GM12878 (cell line): ENCODE measurements around the gene HAUS1. TPM values are rescaled to one million over a fixed set of nuclear protein-coding genes. Genes with fewer than 3 reads are reported as not detected.
A peak's percentile ranks its signal among the peaks of the same experiment; 100 is the strongest.

Experiments used
- ATAC-seq: fragments of 200-7000 bp; cut with Tn5 transposase; 3 replicates; pipeline ENCODE4 v1.9.1; 2020; ENCODE audit warnings: mild to moderate bottlenecking, moderate library complexity
- BruUV-seq: library from RNA; stranded (reverse); fragments of 400-500 nt; replicated peaks from 2 replicates; lab custom pipeline; 2021; lab: Mats Ljungman, UMichigan
- CTCF ChIA-PET: fragments of 300-600 bp; sonication (Branson Sonifier 250); formaldehyde crosslinking; extraction: SDS; loops from one replicate; lab custom pipeline; 2021; ENCODE audit warnings: inconsistent platforms; lab: Yijun Ruan, JAX
- POLR2A ChIA-PET: fragments of 350-600 bp; formaldehyde crosslinking; extraction: SDS; loops from one replicate; lab custom pipeline; 2021; ENCODE audit warnings: inconsistent platforms; lab: Charles Lee
- RAD21 ChIA-PET: fragments of 300-600 bp; sonication (Branson Sonifier 250); formaldehyde crosslinking; loops from one replicate; lab custom pipeline; 2023; ENCODE audit warnings: antibody characterized with exemption; ENCODE audit not compliant: unreplicated experiment; lab: Charles Lee
- SMC1A ChIA-PET: fragments of 300-600 bp; sonication (Branson Sonifier 250); formaldehyde crosslinking; loops from one replicate; lab custom pipeline; 2023; ENCODE audit not compliant: unreplicated experiment, uncharacterized antibody; lab: Charles Lee
- DNase-seq: peaks from one replicate; pipeline ENCODE4 v3.0.0-alpha.2; 2011; ENCODE audit warnings: low read depth, low spot score
- FAIRE-seq: peaks from 3 replicates; lab custom pipeline; 2011; peaks lifted over from hg19 to GRCh38; lab: Jason Lieb, UNC
- H2AFZ ChIP-seq: 2 replicates; pipeline ENCODE4 v1.6.0; 2011; ENCODE audit warnings: low read depth, low read length, control low read depth; ENCODE audit not compliant: control insufficient read depth
- H3K27ac ChIP-seq: 2 replicates; pipeline ENCODE4 v1.5.1; 2011; ENCODE audit warnings: control low read depth; ENCODE audit not compliant: control insufficient read depth, insufficient read depth
- H3K27me3 ChIP-seq, 2 experiments: replicated peaks in 1 of 2; 2 replicates each; pipeline versions ENCODE4 v1.6.0 to v1.6.1; 2011; ENCODE audit warnings: low read length in 1 of 2; ENCODE audit not compliant: control insufficient read depth in 2 of 2, insufficient read depth in 2 of 2
- H3K36me3 ChIP-seq, 2 experiments: 2 replicates each; pipeline ENCODE4 v1.5.1; 2011; ENCODE audit warnings: low read length in 1 of 2; ENCODE audit not compliant: control insufficient read depth in 2 of 2, insufficient read depth in 2 of 2
- H3K4me1 ChIP-seq: 2 replicates; pipeline ENCODE4 v1.6.1; 2011; ENCODE audit warnings: mild to moderate bottlenecking, low read length, moderate library complexity, mixed read lengths; ENCODE audit not compliant: control insufficient read depth, insufficient read depth
- H3K4me2 ChIP-seq: 2 replicates; pipeline ENCODE4 v1.6.0; 2011; ENCODE audit warnings: control low read depth; ENCODE audit not compliant: control insufficient read depth, insufficient read depth
- H3K4me3 ChIP-seq: fragments of 200-600 bp; sonication (generic); 2 replicates; pipeline ENCODE4 v1.5.1; 2016
- H3K79me2 ChIP-seq: 2 replicates; pipeline ENCODE4 v1.6.0; 2011; ENCODE audit warnings: low read length; ENCODE audit not compliant: control insufficient read depth, insufficient read depth
- H3K9ac ChIP-seq: 2 replicates; pipeline ENCODE4 v1.8.0; 2011; ENCODE audit warnings: low read length, control low read depth, mixed read lengths; ENCODE audit not compliant: control insufficient read depth, insufficient read depth
- H3K9me3 ChIP-seq: replicated peaks from 3 replicates; pipeline ENCODE4 v1.5.1; 2011; ENCODE audit warnings: mild to moderate bottlenecking, low read length; ENCODE audit not compliant: control insufficient read depth, insufficient read depth
- H4K20me1 ChIP-seq: 2 replicates; pipeline ENCODE4 v1.6.0; 2011; ENCODE audit not compliant: control insufficient read depth, insufficient read depth
- BRCA1 ChIP-seq: IDR thresholded peaks from 2 replicates; pipeline ENCODE4 v1.6.1; 2011; ENCODE audit warnings: low read depth, low read length, improper control_type of control experiment
- CBX5 ChIP-seq: sonication (generic); IDR thresholded peaks from 2 replicates; pipeline ENCODE4 v1.6.1; 2016; ENCODE audit warnings: low read depth, moderate library complexity, mild to moderate bottlenecking, inconsistent platforms
- CHD2 ChIP-seq: IDR thresholded peaks from 2 replicates; pipeline ENCODE4 v1.6.1; 2011; ENCODE audit warnings: low read depth, low read length, improper control_type of control experiment, borderline replicate concordance
- MYC ChIP-seq: IDR thresholded peaks from 2 replicates; pipeline ENCODE4 v1.6.1; 2011; ENCODE audit warnings: mild to moderate bottlenecking, low read length, moderate library complexity, inconsistent platforms; ENCODE audit not compliant: insufficient read depth, insufficient replicate concordance, insufficient read length, severe bottlenecking
- RB1 ChIP-seq: fragments of 450-650 bp; formaldehyde crosslinking; IDR thresholded peaks from 2 replicates; pipeline ENCODE4 v1.6.1; 2017; ENCODE audit warnings: mild to moderate bottlenecking, borderline replicate concordance
- ZNF592 ChIP-seq: fragments of 450-650 bp; IDR thresholded peaks from 2 replicates; pipeline ENCODE4 v1.6.1; 2017; ENCODE audit warnings: mild to moderate bottlenecking, moderate library complexity
- WGBS: methylation state at CpG from one replicate; pipeline ENCODE4 v1.1.6; 2016; ENCODE audit warnings: low lambda C conversion rate; ENCODE audit not compliant: insufficient replicate concordance, insufficient coverage; ENCODE audit errors: missing lambda C conversion rate; 5-methylcytosine and 5-hydroxymethylcytosine counted together
- in situ Hi-C: fragments of 300-500 bp; cut with MboI; formaldehyde crosslinking; loops from 9 replicates; pipeline ENCODE4 v1.14.3; 2018; ENCODE audit warnings: mixed read lengths
- intact Hi-C: fragments of 100-400 bp; cut with micrococcal nuclease; formaldehyde crosslinking; loops from one replicate; pipeline ENCODE4 v1.14.2; 2022; ENCODE audit not compliant: unreplicated experiment
- polyA plus RNA-seq, 11 experiments: library from polyadenylated mRNA; depleted of rRNA in 4 of 11; unstranded in 6 of 11; stranded (reverse) in 5 of 11; fragments of >200 nt; fragmentation: Nextera tagmentation in 4 of 11; fragmentation: Illumina TruSeq in 1 of 11; extraction: Ambion mirVana in 4 of 11; extraction: Trizol in 1 of 11; gene quantifications; 1 replicate in 1 of 11; 2 replicates in 10 of 11; pipeline versions ENCODE4 v1.2.1 to v1.2.3, GENCODE V29; 2011 to 2016; ENCODE audit warnings: inconsistent platforms in 2 of 11, missing spikeins in 2 of 11, low read depth in 1 of 11
- total RNA-seq, 4 experiments: library from RNA; depleted of rRNA in 3 of 4; stranded (reverse); fragments of >200 nt in 3 of 4; fragmentation: Illumina TruSeq in 1 of 4; extraction: Trizol in 1 of 4; gene quantifications; 2 replicates each; pipeline versions ENCODE4 v1.2.1 to v1.2.3, GENCODE V29; 2013 to 2021
- TF ChIP-seq, protein P1 (sequence below): fragments of 450-650 bp; IDR thresholded peaks from 2 replicates; pipeline ENCODE4 v1.6.1; 2016; ENCODE audit warnings: mild to moderate bottlenecking
- TF ChIP-seq, protein P2 (sequence below): fragments of 450-650 bp; IDR thresholded peaks from 2 replicates; pipeline ENCODE4 v1.6.1; 2016; ENCODE audit warnings: mild to moderate bottlenecking, moderate library complexity, borderline replicate concordance
- TF ChIP-seq, protein P3 (sequence below): fragments of 450-650 bp; IDR thresholded peaks from 2 replicates; pipeline ENCODE4 v1.6.1; 2017; ENCODE audit warnings: mild to moderate bottlenecking, low read depth, inconsistent platforms; ENCODE audit not compliant: poor library complexity, severe bottlenecking

HAUS1 gene
- total and polyA plus RNA-seq, 10 of the 15 experiments (the other 5 are each of a cell fraction or from before 2014, with no cell fraction given): 41.2 to 182 (median 91.9) TPM

DNA sequence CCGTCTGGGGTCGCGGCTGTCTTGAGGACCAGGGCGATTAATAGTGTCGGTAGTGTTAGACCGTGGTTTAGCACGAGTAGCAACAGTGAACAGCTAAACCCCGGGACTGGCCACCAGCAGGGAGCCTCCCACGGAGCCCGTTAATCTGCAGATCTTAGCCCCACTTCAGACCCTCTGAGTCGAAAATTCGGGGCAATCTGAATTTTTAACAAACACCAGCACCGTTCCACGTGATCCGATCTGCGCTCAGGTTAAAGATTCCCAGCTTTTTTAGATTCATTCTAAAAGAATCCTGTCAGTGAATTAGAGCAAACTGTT, 5.6 kb upstream of the HAUS1 start:
- DNase-seq: no peak
- CTCF ChIA-PET: interaction anchor here (0.8 to 1.4 kb wide), 3 partner anchors 9 to 75 kb away, joined by 3 to 4 read pairs (median 3); a partner anchor contains a TSS
- Histone ChIP-seq H3K27ac (peak overlapping the region; percentile 73), H3K4me2 (peak overlapping the region; percentile 94), H3K9me3 (no peaks in the 10 kb centered on the region), H3K27me3 (no peaks in the 10 kb centered on the region), H3K9ac (peak overlapping the region; percentile 61)
- TSS peak; percentile 96 for BruUV-seq
- POLR2A ChIA-PET: interaction anchor here (1.0 to 2.4 kb wide), 2 partner anchors 9 to 16 kb away, joined by 3 to 8 read pairs; no protein-coding TSS in a partner anchor
- SMC1A ChIA-PET: no interaction called here
- no peak for TF ChIP-seq CHD2
- TF ChIP-seq, protein P1, sequence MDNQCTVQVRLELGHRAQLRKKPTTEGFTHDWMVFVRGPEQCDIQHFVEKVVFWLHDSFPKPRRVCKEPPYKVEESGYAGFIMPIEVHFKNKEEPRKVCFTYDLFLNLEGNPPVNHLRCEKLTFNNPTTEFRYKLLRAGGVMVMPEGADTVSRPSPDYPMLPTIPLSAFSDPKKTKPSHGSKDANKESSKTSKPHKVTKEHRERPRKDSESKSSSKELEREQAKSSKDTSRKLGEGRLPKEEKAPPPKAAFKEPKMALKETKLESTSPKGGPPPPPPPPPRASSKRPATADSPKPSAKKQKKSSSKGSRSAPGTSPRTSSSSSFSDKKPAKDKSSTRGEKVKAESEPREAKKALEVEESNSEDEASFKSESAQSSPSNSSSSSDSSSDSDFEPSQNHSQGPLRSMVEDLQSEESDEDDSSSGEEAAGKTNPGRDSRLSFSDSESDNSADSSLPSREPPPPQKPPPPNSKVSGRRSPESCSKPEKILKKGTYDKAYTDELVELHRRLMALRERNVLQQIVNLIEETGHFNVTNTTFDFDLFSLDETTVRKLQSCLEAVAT: peak; percentile 86
- no peak for TF ChIP-seq MYC
- no peak for TF ChIP-seq CBX5
- TF ChIP-seq, protein P2, sequence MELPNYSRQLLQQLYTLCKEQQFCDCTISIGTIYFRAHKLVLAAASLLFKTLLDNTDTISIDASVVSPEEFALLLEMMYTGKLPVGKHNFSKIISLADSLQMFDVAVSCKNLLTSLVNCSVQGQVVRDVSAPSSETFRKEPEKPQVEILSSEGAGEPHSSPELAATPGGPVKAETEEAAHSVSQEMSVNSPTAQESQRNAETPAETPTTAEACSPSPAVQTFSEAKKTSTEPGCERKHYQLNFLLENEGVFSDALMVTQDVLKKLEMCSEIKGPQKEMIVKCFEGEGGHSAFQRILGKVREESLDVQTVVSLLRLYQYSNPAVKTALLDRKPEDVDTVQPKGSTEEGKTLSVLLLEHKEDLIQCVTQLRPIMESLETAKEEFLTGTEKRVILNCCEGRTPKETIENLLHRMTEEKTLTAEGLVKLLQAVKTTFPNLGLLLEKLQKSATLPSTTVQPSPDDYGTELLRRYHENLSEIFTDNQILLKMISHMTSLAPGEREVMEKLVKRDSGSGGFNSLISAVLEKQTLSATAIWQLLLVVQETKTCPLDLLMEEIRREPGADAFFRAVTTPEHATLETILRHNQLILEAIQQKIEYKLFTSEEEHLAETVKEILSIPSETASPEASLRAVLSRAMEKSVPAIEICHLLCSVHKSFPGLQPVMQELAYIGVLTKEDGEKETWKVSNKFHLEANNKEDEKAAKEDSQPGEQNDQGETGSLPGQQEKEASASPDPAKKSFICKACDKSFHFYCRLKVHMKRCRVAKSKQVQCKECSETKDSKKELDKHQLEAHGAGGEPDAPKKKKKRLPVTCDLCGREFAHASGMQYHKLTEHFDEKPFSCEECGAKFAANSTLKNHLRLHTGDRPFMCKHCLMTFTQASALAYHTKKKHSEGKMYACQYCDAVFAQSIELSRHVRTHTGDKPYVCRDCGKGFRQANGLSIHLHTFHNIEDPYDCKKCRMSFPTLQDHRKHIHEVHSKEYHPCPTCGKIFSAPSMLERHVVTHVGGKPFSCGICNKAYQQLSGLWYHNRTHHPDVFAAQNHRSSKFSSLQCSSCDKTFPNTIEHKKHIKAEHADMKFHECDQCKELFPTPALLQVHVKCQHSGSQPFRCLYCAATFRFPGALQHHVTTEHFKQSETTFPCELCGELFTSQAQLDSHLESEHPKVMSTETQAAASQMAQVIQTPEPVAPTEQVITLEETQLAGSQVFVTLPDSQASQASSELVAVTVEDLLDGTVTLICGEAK: 0 out of 2 replicates have a peak, but pooled peaks have one; percentile 35
- TF ChIP-seq, protein P3, sequence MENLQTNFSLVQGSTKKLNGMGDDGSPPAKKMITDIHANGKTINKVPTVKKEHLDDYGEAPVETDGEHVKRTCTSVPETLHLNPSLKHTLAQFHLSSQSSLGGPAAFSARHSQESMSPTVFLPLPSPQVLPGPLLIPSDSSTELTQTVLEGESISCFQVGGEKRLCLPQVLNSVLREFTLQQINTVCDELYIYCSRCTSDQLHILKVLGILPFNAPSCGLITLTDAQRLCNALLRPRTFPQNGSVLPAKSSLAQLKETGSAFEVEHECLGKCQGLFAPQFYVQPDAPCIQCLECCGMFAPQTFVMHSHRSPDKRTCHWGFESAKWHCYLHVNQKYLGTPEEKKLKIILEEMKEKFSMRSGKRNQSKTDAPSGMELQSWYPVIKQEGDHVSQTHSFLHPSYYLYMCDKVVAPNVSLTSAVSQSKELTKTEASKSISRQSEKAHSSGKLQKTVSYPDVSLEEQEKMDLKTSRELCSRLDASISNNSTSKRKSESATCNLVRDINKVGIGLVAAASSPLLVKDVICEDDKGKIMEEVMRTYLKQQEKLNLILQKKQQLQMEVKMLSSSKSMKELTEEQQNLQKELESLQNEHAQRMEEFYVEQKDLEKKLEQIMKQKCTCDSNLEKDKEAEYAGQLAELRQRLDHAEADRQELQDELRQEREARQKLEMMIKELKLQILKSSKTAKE: peak; percentile 27
- no peak for TF ChIP-seq ZNF592
- TF ChIP-seq BRCA1: no peak
- TF ChIP-seq RB1: 0 out of 2 replicates have a peak, but pooled peaks have one; percentile 10
- TF ChIP-seq, all 136 proteins: peak for 4
- peak overlapping the region; percentile 96 for H2AFZ ChIP-seq
- peak overlapping the region; percentile 66 for H3K4me3 ChIP-seq
- 34% methylated on average over 16 of the region's 16 CpGs for WGBS
- intact Hi-C loops (no loop called here), in situ Hi-C loops (no loop called here)
- H4K20me1 ChIP-seq: peaks cover 2% of the 10 kb centered on the region; the same call in 1 of the 2 replicates
- no peaks in the 10 kb centered on the region; the same call in 1 of the 2 replicates for H3K4me1 ChIP-seq
- FAIRE-seq (no peak), ATAC-seq (no peak)
- RAD21 ChIA-PET: interaction anchor here (0.6 kb wide), 1 partner anchor 411 kb away, joined by 3 read pairs; no protein-coding TSS in a partner anchor
- peaks cover 41% of the 10 kb centered on the region for H3K79me2 ChIP-seq
- H3K36me3 ChIP-seq: peaks cover 0 to 5% of the 10 kb centered on the region in 2 experiments; a peak in 1 of 4 replicates
